Activated T-helper 2 cell treated with anti-CD3 and anti-CD28 coated beads, Interferon-gamma antibody, Interleukin-2, Interleukin-4, amounts not matched to agents 10 μg/mL and 5 μg/mL and 100 μg/mL, durations not matched to agents 14 hours and 24 hours and 36 hours (primary cell): ENCODE results near the gene FRY. TPM values are rescaled to one million over a fixed set of nuclear protein-coding genes. Genes with fewer than 3 reads are reported as not detected.

Source experiments
- DNase-seq: peaks from one replicate; pipeline ENCODE4 v3.0.0; 2021; ENCODE audit warnings: low spot score
- H3K27ac Mint-ChIP-seq: one replicate; pipeline ENCODE4 v1.8.0; 2021; ENCODE audit warnings: mixed read lengths
- H3K27me3 Mint-ChIP-seq: one replicate; pipeline ENCODE4 v1.8.0; 2021; ENCODE audit warnings: low read depth, mixed read lengths
- H3K36me3 Mint-ChIP-seq: one replicate; pipeline ENCODE4 v1.8.0; 2021; ENCODE audit warnings: low read depth, mixed read lengths
- H3K4me1 Mint-ChIP-seq: one replicate; pipeline ENCODE4 v1.8.0; 2021; ENCODE audit warnings: low read depth, mixed read lengths
- H3K4me3 Mint-ChIP-seq: one replicate; pipeline ENCODE4 v1.8.0; 2021; ENCODE audit warnings: low read depth, mild to moderate bottlenecking, moderate library complexity, mixed read lengths
- H3K9me3 Mint-ChIP-seq: one replicate; pipeline ENCODE4 v1.8.0; 2021; ENCODE audit warnings: mixed read lengths
- intact Hi-C: fragments of 100-400 bp; cut with micrococcal nuclease; formaldehyde crosslinking; loops from one replicate; pipeline ENCODE4 v1.15.1; 2023
- total RNA-seq: library from RNA; stranded (reverse); gene quantifications from 2 replicates; pipeline ENCODE4 v1.2.3, GENCODE V29; 2022

FRY gene
- total RNA-seq, 1 donor from 2014 or later: 3.7 TPM

- Mint-ChIP-seq H3K9me3 (no peaks in the 10 kb centered on the region), H3K36me3 (peaks cover 18% of the 10 kb centered on the region), H3K4me1 (peaks cover 78% of the 10 kb centered on the region), H3K4me3 (peak overlapping the region; percentile 70), H3K27ac (peak overlapping the region; percentile 70), H3K27me3 (peaks cover 2% of the 10 kb centered on the region)
- DNase-seq: no peak
- intact Hi-C loops: loop anchor here (10.0 kb wide), 2 partner anchors 121 to 499 kb away; partner anchors contain the start of gene N4BP2L2
Measured at GRCh38 chr13:32036126-32036695, 4.6 kb downstream of the FRY start.

- peaks cover 16% of the 10 kb centered on the region for H3K36me3 Mint-ChIP-seq
- no peak for DNase-seq
- H3K27me3 Mint-ChIP-seq: peaks cover under 1% of the 10 kb centered on the region
- intact Hi-C loops: loop anchor here (10.0 kb wide), 2 partner anchors 122 to 498 kb away; partner anchors contain the start of gene N4BP2L2
- H3K27ac Mint-ChIP-seq: peak overlapping the region; percentile 70
- H3K9me3 Mint-ChIP-seq: no peaks in the 10 kb centered on the region
- peak overlapping the region; percentile 70 for H3K4me3 Mint-ChIP-seq
- peaks cover 80% of the 10 kb centered on the region for H3K4me1 Mint-ChIP-seq
Measured at GRCh38 chr13:32036757-32037156, 5.2 kb downstream of the FRY start.

- Mint-ChIP-seq H3K4me1 (peaks cover 79% of the 10 kb centered on the region), H3K4me3 (no peak overlapping the region), H3K27me3 (no peaks in the 10 kb centered on the region), H3K36me3 (peaks cover 16% of the 10 kb centered on the region), H3K27ac (no peak overlapping the region), H3K9me3 (no peaks in the 10 kb centered on the region)
- no peak for DNase-seq
- intact Hi-C loops: loop anchor here (10.0 kb wide), 2 partner anchors 123 to 497 kb away; partner anchors contain the start of gene N4BP2L2
Measured at GRCh38 chr13:32037471-32037870, 5.9 kb downstream of the FRY start.

- intact Hi-C loops: loop anchor here (10.0 kb wide), 2 partner anchors 124 to 496 kb away; partner anchors contain the start of gene N4BP2L2
- H3K27me3 Mint-ChIP-seq: no peaks in the 10 kb centered on the region
Measured at GRCh38 chr13:32038343-32038742, 6.8 kb downstream of the FRY start.

GRCh38 chr13:32039056-32039455, 7.5 kb downstream of the FRY start:
- Mint-ChIP-seq H3K4me1 (peaks cover 78% of the 10 kb centered on the region), H3K27ac (peak overlapping the region; percentile 33), H3K4me3 (no peak overlapping the region), H3K36me3 (peaks cover 22% of the 10 kb centered on the region), H3K9me3 (peaks cover 4% of the 10 kb centered on the region), H3K27me3 (no peaks in the 10 kb centered on the region)
- no peak for DNase-seq
- intact Hi-C loops: loop anchor here (10.0 kb wide), 2 partner anchors 124 to 496 kb away; partner anchors contain the start of gene N4BP2L2

More at GRCh38 chr13:32038343-32038742, 6.8 kb downstream of the FRY start:
- peaks cover 22% of the 10 kb centered on the region for H3K36me3 Mint-ChIP-seq
- H3K4me3 Mint-ChIP-seq: no peak overlapping the region
- peak overlapping the region; percentile 12 for H3K27ac Mint-ChIP-seq
- peaks cover 82% of the 10 kb centered on the region for H3K4me1 Mint-ChIP-seq
- H3K9me3 Mint-ChIP-seq: peaks cover 4% of the 10 kb centered on the region
- no peak for DNase-seq

GRCh38 chr13:32039528-32039927, 8.0 kb downstream of the FRY start:
- Mint-ChIP-seq H3K27me3 (no peaks in the 10 kb centered on the region), H3K9me3 (peaks cover 4% of the 10 kb centered on the region), H3K4me1 (peaks cover 77% of the 10 kb centered on the region), H3K27ac (peak overlapping the region; percentile 33), H3K4me3 (no peak overlapping the region), H3K36me3 (peaks cover 24% of the 10 kb centered on the region)
- intact Hi-C loops: loop anchor here (10.0 kb wide), 2 partner anchors 125 to 495 kb away; partner anchors contain the start of gene N4BP2L2
- DNase-seq: no peak

GRCh38 chr13:32040052-32040642, 8.6 kb downstream of the FRY start:
- DNase-seq: no peak
- intact Hi-C loops: no loop called here
- Mint-ChIP-seq H3K4me3 (no peak overlapping the region), H3K9me3 (peaks cover 4% of the 10 kb centered on the region), H3K27me3 (no peaks in the 10 kb centered on the region), H3K4me1 (peaks cover 78% of the 10 kb centered on the region), H3K27ac (peak overlapping the region; percentile 48), H3K36me3 (peaks cover 30% of the 10 kb centered on the region)

- H3K4me1 Mint-ChIP-seq: peaks cover 82% of the 10 kb centered on the region
- H3K27ac Mint-ChIP-seq: no peak overlapping the region
- peaks cover 7% of the 10 kb centered on the region for H3K9me3 Mint-ChIP-seq
- no peak for DNase-seq
- no peak overlapping the region for H3K4me3 Mint-ChIP-seq
- H3K27me3 Mint-ChIP-seq: no peaks in the 10 kb centered on the region
- peaks cover 35% of the 10 kb centered on the region for H3K36me3 Mint-ChIP-seq
- intact Hi-C loops: no loop called here
Measured at GRCh38 chr13:32040689-32041088, 9.1 kb downstream of the FRY start.

GRCh38 chr13:32041429-32041828, 9.9 kb downstream of the FRY start:
- Mint-ChIP-seq H3K27ac (peak overlapping the region; percentile 8), H3K27me3 (no peaks in the 10 kb centered on the region), H3K9me3 (peaks cover 7% of the 10 kb centered on the region), H3K4me3 (no peak overlapping the region), H3K4me1 (peaks cover 82% of the 10 kb centered on the region), H3K36me3 (peaks cover 39% of the 10 kb centered on the region)
- intact Hi-C loops: no loop called here
- no peak for DNase-seq

GRCh38 chr13:32042551-32042950, 11.0 kb downstream of the FRY start:
- intact Hi-C loops: loop anchor here (2.0 kb wide), 1 partner anchor 72 kb away; no protein-coding TSS in a partner anchor
- peaks cover 39% of the 10 kb centered on the region for H3K36me3 Mint-ChIP-seq
- peaks cover 7% of the 10 kb centered on the region for H3K9me3 Mint-ChIP-seq
- no peak overlapping the region for H3K4me3 Mint-ChIP-seq
- peak overlapping the region; percentile 77 for H3K27ac Mint-ChIP-seq
- peaks cover 76% of the 10 kb centered on the region for H3K4me1 Mint-ChIP-seq
- H3K27me3 Mint-ChIP-seq: no peaks in the 10 kb centered on the region
- no peak for DNase-seq

- Mint-ChIP-seq H3K4me1 (peaks cover 71% of the 10 kb centered on the region), H3K9me3 (peaks cover 7% of the 10 kb centered on the region), H3K27ac (no peak overlapping the region), H3K4me3 (no peak overlapping the region), H3K27me3 (no peaks in the 10 kb centered on the region), H3K36me3 (peaks cover 41% of the 10 kb centered on the region)
- intact Hi-C loops: no loop called here
- DNase-seq: no peak
Measured at GRCh38 chr13:32044446-32044845, 12.9 kb downstream of the FRY start.

- Mint-ChIP-seq H3K27ac (peak overlapping the region; percentile 67), H3K27me3 (no peaks in the 10 kb centered on the region), H3K9me3 (peaks cover 7% of the 10 kb centered on the region), H3K4me1 (peaks cover 66% of the 10 kb centered on the region), H3K4me3 (no peak overlapping the region), H3K36me3 (peaks cover 35% of the 10 kb centered on the region)
- DNase-seq: no peak
- intact Hi-C loops: no loop called here
Measured at GRCh38 chr13:32045537-32045936, 14.0 kb downstream of the FRY start.
